Right atrium auricular region (tissue), 2 donors: ENCODE measurements around the gene NRXN3. TPM values are rescaled to one million over a fixed set of nuclear protein-coding genes. Genes with fewer than 3 reads are reported as not detected.

ENCODE experiments used
- DNase-seq: peaks from one replicate; pipeline ENCODE4 v3.0.0-alpha.2; 2019; ENCODE audit warnings: low spot score
- H3K27ac ChIP-seq, 2 donors: fragments of 200-600 bp; sonication (generic); 1 replicate in 1 of 2; 2 replicates in 1 of 2; pipeline ENCODE4 v1.5.1; 2016 to 2019
- H3K27me3 ChIP-seq, 2 donors: fragments of 200-600 bp; sonication (generic); one replicate each; pipeline versions ENCODE4 v1.5.1 to v1.6.0; 2017 to 2019
- H3K36me3 ChIP-seq: fragments of 200-600 bp; sonication (generic); one replicate; pipeline ENCODE4 v1.5.1; 2016
- H3K4me1 ChIP-seq, 2 donors: fragments of 200-600 bp; sonication (generic); one replicate each; pipeline versions ENCODE4 v1.5.1 to v1.6.0; 2017 to 2019
- H3K4me3 ChIP-seq, 2 donors: fragments of 200-600 bp; sonication (generic); 1 replicate in 1 of 2; 2 replicates in 1 of 2; pipeline ENCODE4 v1.5.1; 2017 to 2019; ENCODE audit warnings: mild to moderate bottlenecking in 1 of 2, moderate library complexity in 1 of 2
- H3K9me3 ChIP-seq, 2 donors: fragments of 200-600 bp; sonication (generic); one replicate each; pipeline ENCODE4 v1.5.1; 2019
- CTCF ChIP-seq, 2 donors: fragments of 200-600 bp; sonication (generic); IDR thresholded peaks; one replicate each; pipeline ENCODE4 v1.5.1; 2019; ENCODE audit warnings: antibody characterized with exemption in 2 of 2
- total RNA-seq, 2 donors: library from RNA; depleted of rRNA; stranded (reverse); fragments of >200 nt; gene quantifications; one replicate each; pipeline ENCODE4 v1.1.0, GENCODE V29; 2016

The NRXN3 gene
- total RNA-seq, 2 donors from 2014 or later = 2.0 to 2.3 TPM

DNA sequence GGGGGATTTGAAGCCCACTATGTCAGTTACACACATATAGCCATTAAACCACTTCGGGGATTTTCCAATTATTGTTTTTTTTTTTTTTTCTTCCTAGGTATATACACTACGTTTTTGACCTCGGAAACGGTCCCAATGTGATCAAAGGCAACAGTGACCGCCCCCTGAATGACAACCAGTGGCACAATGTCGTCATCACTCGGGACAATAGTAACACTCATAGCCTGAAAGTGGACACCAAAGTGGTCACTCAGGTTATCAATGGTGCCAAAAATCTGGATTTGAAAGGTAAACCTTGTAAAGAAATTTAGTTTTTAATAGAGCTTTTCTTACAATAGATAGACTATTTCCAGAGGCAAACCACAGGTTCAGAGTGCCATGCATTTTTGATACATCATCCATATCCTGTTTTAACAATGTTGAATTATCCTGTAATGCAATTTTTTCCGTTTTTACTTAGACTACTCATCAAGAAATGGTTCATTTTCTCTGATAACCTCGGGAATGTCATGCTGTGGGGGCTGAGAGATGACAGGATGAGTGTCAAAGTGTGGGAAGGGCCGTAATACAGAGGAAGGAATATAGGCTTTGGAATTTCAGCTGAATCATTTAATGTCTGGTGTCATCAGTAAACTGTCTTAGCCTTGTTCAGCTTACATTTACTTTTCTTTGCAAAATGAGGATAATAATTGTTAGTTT, 797.1 kb downstream of the NRXN3 start:
- TF ChIP-seq CTCF (IDR thresholded peaks at IDR 0.05) = no peak
- H3K27me3 ChIP-seq = no peaks in the 10 kb centered on the region
- no peak for DNase-seq
- H3K4me3 ChIP-seq = no peak overlapping the region
- no peaks in the 10 kb centered on the region for H3K9me3 ChIP-seq
- H3K4me1 ChIP-seq = no peaks in the 10 kb centered on the region
- no peak overlapping the region for H3K27ac ChIP-seq
- H3K36me3 ChIP-seq = no peaks in the 10 kb centered on the region

- DNase-seq = no peak
- Histone ChIP-seq H3K36me3 (no peaks in the 10 kb centered on the region), H3K27me3 (no peaks in the 10 kb centered on the region), H3K9me3 (no peaks in the 10 kb centered on the region), H3K4me1 (no peaks in the 10 kb centered on the region), H3K27ac (no peak overlapping the region), H3K4me3 (no peak overlapping the region)
- no peak for TF ChIP-seq CTCF (IDR thresholded peaks at IDR 0.05)
Observed at GRCh38 chr14:78968265-78968664, 798.1 kb downstream of the NRXN3 start.

- no peak for DNase-seq
- Histone ChIP-seq H3K36me3 (no peaks in the 10 kb centered on the region), H3K9me3 (no peaks in the 10 kb centered on the region), H3K27me3 (no peaks in the 10 kb centered on the region), H3K4me1 (no peaks in the 10 kb centered on the region), H3K27ac (no peak overlapping the region), H3K4me3 (no peak overlapping the region)
- no peak for TF ChIP-seq CTCF (IDR thresholded peaks at IDR 0.05)
Observed at GRCh38 chr14:78970677-78971076, 800.5 kb downstream of the NRXN3 start.

GRCh38 chr14:78972440-78972839, 802.3 kb downstream of the NRXN3 start:
- no peak overlapping the region for H3K27ac ChIP-seq
- H3K4me1 ChIP-seq = no peaks in the 10 kb centered on the region
- H3K4me3 ChIP-seq = no peak overlapping the region
- no peak for DNase-seq
- no peaks in the 10 kb centered on the region for H3K9me3 ChIP-seq
- no peaks in the 10 kb centered on the region for H3K36me3 ChIP-seq
- no peaks in the 10 kb centered on the region for H3K27me3 ChIP-seq
- no peak for TF ChIP-seq CTCF (IDR thresholded peaks at IDR 0.05)

GRCh38 chr14:78974691-78975090, 804.5 kb downstream of the NRXN3 start:
- no peak for TF ChIP-seq CTCF (IDR thresholded peaks at IDR 0.05)
- Histone ChIP-seq H3K27me3 (no peaks in the 10 kb centered on the region), H3K4me3 (no peak overlapping the region), H3K27ac (no peak overlapping the region), H3K4me1 (no peaks in the 10 kb centered on the region), H3K9me3 (no peaks in the 10 kb centered on the region), H3K36me3 (no peaks in the 10 kb centered on the region)
- DNase-seq = no peak

DNA sequence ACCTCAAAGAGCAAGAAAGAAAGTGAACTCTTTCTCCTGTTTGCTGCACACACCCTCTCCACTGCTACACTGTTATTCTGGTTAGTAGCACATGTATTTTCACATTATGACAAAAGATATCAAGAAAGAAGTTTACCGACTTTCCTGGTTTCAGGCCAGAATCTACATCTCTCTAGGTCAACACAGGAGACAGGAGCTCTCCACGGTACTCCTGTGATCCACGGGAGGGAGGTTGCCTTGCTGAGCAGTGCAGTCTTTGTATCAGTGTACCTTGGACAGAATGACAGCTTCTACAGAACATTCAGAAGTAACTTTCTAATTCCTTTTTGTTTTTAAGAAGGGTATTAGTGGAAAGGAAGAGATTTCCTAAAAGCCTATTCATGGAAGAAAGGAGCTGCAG, 805.6 kb downstream of the NRXN3 start:
- Histone ChIP-seq H3K9me3 (no peaks in the 10 kb centered on the region), H3K27me3 (no peaks in the 10 kb centered on the region), H3K4me1 (no peaks in the 10 kb centered on the region), H3K4me3 (no peak overlapping the region), H3K27ac (no peak overlapping the region), H3K36me3 (no peaks in the 10 kb centered on the region)
- no peak for DNase-seq
- TF ChIP-seq CTCF (IDR thresholded peaks at IDR 0.05) = no peak
